ENCODE data around the gene GPR156.

- TF ChIP-seq EZH2phosphoT487 (IDR thresholded peaks at IDR 0.05; ENCODE audit: insufficient read depth, low read depth) (no peak), EZH2 (IDR thresholded peaks at IDR 0.05; ENCODE audit: insufficient read depth, poor library complexity, severe bottlenecking) (no peak)
Observed at GRCh38 chr3:120300971-120301370, 15.9 kb upstream of the GPR156 start.
